Measurements from ENCODE around the gene SCFD2. TPM values are rescaled to one million over a fixed set of nuclear protein-coding genes. Genes with fewer than 3 reads are reported as not detected.

SCFD2 gene
- total and polyA plus RNA-seq, 4 donors, result 4.3 to 28.8 (median 7.4) TPM

GRCh38 chr4:53132132-53132891 lies 233.5 kb downstream of the SCFD2 start (continued):
- no peak for TF ChIP-seq ZBTB33 (IDR thresholded peaks at IDR 0.05)
- TF ChIP-seq NR2F2 (IDR thresholded peaks at IDR 0.05), result no peak
- TF ChIP-seq RXRA (IDR thresholded peaks at IDR 0.05), result no peak
- no peak for TF ChIP-seq FOXA2 (IDR thresholded peaks at IDR 0.05)
- TF ChIP-seq TAF1 (conservative IDR thresholded peaks at IDR 0.05), result no peak
- TF ChIP-seq HNF4G (IDR thresholded peaks at IDR 0.05), result no peak
- TF ChIP-seq JUND (IDR thresholded peaks at IDR 0.05), result no peak
- no peak for TF ChIP-seq CTCF (IDR thresholded peaks at IDR 0.05; ENCODE audit: low read depth, low read length, missing input control)

GRCh38 chr4:53131562-53131925 lies 234.3 kb downstream of the SCFD2 start:
- Histone ChIP-seq H3K4me3 (ENCODE audit: low read depth in 1 of 3, low read length in 3 of 3) (no peak overlapping the region), H3K9me3 (ENCODE audit: control insufficient read depth in 4 of 4, low read length in 3 of 4) (no peaks in the 10 kb centered on the region), H3K36me3 (ENCODE audit: control insufficient read depth in 4 of 4, insufficient read depth in 3 of 4, low read depth in 1 of 4, low read length in 3 of 4) (no peaks in the 10 kb centered on the region), H3K27me3 (ENCODE audit: control insufficient read depth in 4 of 4, insufficient read depth in 4 of 4, low read length in 3 of 4) (no peaks in the 10 kb centered on the region), H3K27ac (ENCODE audit: low read depth in 1 of 2, low read length in 2 of 2) (no peak overlapping the region), H3K4me1 (ENCODE audit: control insufficient read depth in 4 of 4, insufficient read depth in 4 of 4, low read length in 3 of 4) (peaks cover 0 to 5% (median 1%) of the 10 kb centered on the region in 4 donors), H3K9ac (ENCODE audit: low read depth in 1 of 2, low read length in 2 of 2) (no peak overlapping the region)
- TF ChIP-seq NR2F2 (IDR thresholded peaks at IDR 0.05), result no peak
- no peak for TF ChIP-seq HNF4A (conservative IDR thresholded peaks at IDR 0.05)
- TF ChIP-seq EGR1 (IDR thresholded peaks at IDR 0.05; ENCODE audit: low read depth in 2 of 2), result no peak
- no peak for TF ChIP-seq YY1 (IDR thresholded peaks at IDR 0.05)
- TF ChIP-seq RXRA (IDR thresholded peaks at IDR 0.05), result no peak
- no peak for TF ChIP-seq TAF1 (conservative IDR thresholded peaks at IDR 0.05)
- DNase-seq (ENCODE audit: low spot score), result no peak
- 96% methylated on average over 2 of the region's 2 CpGs for WGBS

GRCh38 chr4:53130896-53131561 lies 234.8 kb downstream of the SCFD2 start:
- Histone ChIP-seq H3K9me3 (ENCODE audit: control insufficient read depth in 4 of 4, low read length in 3 of 4) (no peaks in the 10 kb centered on the region), H3K9ac (ENCODE audit: low read depth in 1 of 2, low read length in 2 of 2) (no peak overlapping the region), H3K36me3 (ENCODE audit: control insufficient read depth in 4 of 4, insufficient read depth in 3 of 4, low read depth in 1 of 4, low read length in 3 of 4) (no peaks in the 10 kb centered on the region), H3K4me1 (ENCODE audit: control insufficient read depth in 4 of 4, insufficient read depth in 4 of 4, low read length in 3 of 4) (peaks cover 0 to 5% (median 1%) of the 10 kb centered on the region in 4 donors), H3K4me3 (ENCODE audit: low read depth in 1 of 3, low read length in 3 of 3) (no peak overlapping the region), H3K27ac (ENCODE audit: low read depth in 1 of 2, low read length in 2 of 2) (no peak overlapping the region), H3K27me3 (ENCODE audit: control insufficient read depth in 4 of 4, insufficient read depth in 4 of 4, low read length in 3 of 4) (no peaks in the 10 kb centered on the region)
- no peak for DNase-seq (ENCODE audit: low spot score)
- TF ChIP-seq NR2F2 (IDR thresholded peaks at IDR 0.05) (no peak), FOXA1 (IDR thresholded peaks at IDR 0.05) (no peak), CTCF (IDR thresholded peaks at IDR 0.05; ENCODE audit: low read depth, low read length, missing input control) (no peak), FOXA2 (IDR thresholded peaks at IDR 0.05) (no peak), HNF4G (IDR thresholded peaks at IDR 0.05) (no peak), ATF3 (IDR thresholded peaks at IDR 0.05) (no peak), YY1 (IDR thresholded peaks at IDR 0.05) (no peak), GABPA (IDR thresholded peaks at IDR 0.05 in 1 of 2, conservative IDR thresholded peaks at IDR 0.05 in 1 of 2) (no peak), ZBTB33 (IDR thresholded peaks at IDR 0.05) (no peak), JUND (IDR thresholded peaks at IDR 0.05) (no peak)
- WGBS, result 97% methylated on average over 5 of the region's 5 CpGs
